Activated naive CD8-positive, alpha-beta T cell (primary cell): ENCODE data around the gene KCTD21.

ENCODE experiments used
- H3K27ac Mint-ChIP-seq: one replicate; pipeline ENCODE4 v1.8.0; 2021; ENCODE audit warnings: mixed read lengths
- H3K27me3 Mint-ChIP-seq: one replicate; pipeline ENCODE4 v1.8.0; 2021; ENCODE audit warnings: mixed read lengths
- H3K36me3 Mint-ChIP-seq: one replicate; pipeline ENCODE4 v1.8.0; 2021; ENCODE audit warnings: mixed read lengths
- H3K4me1 Mint-ChIP-seq: one replicate; pipeline ENCODE4 v1.8.0; 2021; ENCODE audit warnings: low read depth, mixed read lengths
- H3K4me3 Mint-ChIP-seq: one replicate; pipeline ENCODE4 v1.8.0; 2021; ENCODE audit warnings: mild to moderate bottlenecking, mixed read lengths
- H3K9me3 Mint-ChIP-seq: one replicate; pipeline ENCODE4 v1.8.0; 2021; ENCODE audit warnings: low read depth, mixed read lengths

Gene KCTD21

GRCh38 chr11:78158987-78159652 is 29.3 kb downstream of the KCTD21 start:
- Mint-ChIP-seq H3K27ac (no peak overlapping the region), H3K27me3 (no peaks in the 10 kb centered on the region), H3K36me3 (peaks cover 2% of the 10 kb centered on the region), H3K4me3 (no peak overlapping the region), H3K9me3 (no peaks in the 10 kb centered on the region), H3K4me1 (no peaks in the 10 kb centered on the region)

- Mint-ChIP-seq H3K36me3 (peaks cover 12% of the 10 kb centered on the region), H3K4me3 (no peak overlapping the region), H3K4me1 (no peaks in the 10 kb centered on the region), H3K9me3 (no peaks in the 10 kb centered on the region), H3K27ac (no peak overlapping the region), H3K27me3 (no peaks in the 10 kb centered on the region)
Measured at GRCh38 chr11:78156127-78156844, 32.1 kb downstream of the KCTD21 start.

GRCh38 chr11:78151804-78152203 is 36.6 kb downstream of the KCTD21 start:
- no peaks in the 10 kb centered on the region for H3K9me3 Mint-ChIP-seq
- no peak overlapping the region for H3K27ac Mint-ChIP-seq
- H3K36me3 Mint-ChIP-seq, result peaks cover 15% of the 10 kb centered on the region
- H3K27me3 Mint-ChIP-seq, result no peaks in the 10 kb centered on the region
- no peak overlapping the region for H3K4me3 Mint-ChIP-seq
- H3K4me1 Mint-ChIP-seq, result no peaks in the 10 kb centered on the region

DNA sequence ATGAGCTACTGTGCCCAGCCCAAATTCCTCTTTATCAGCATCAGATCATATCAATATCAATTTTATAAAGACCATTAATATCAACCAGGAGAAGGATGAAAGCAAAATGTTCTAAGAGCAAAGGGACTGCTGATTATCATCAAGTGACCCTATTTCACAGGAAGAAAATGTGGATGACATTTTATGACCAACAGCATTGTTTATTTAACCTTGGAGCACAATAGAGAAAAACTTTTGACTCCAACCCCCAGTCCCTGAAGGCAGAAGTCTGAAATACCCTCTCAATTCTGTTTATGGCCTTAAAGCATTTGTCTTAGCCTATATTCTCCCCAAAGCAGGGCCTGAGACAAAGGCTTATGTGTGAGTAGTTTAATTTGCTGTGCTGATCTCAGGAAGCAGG is 37.7 kb downstream of the KCTD21 start:
- no peaks in the 10 kb centered on the region for H3K9me3 Mint-ChIP-seq
- no peaks in the 10 kb centered on the region for H3K27me3 Mint-ChIP-seq
- no peak overlapping the region for H3K4me3 Mint-ChIP-seq
- H3K4me1 Mint-ChIP-seq, result no peaks in the 10 kb centered on the region
- H3K36me3 Mint-ChIP-seq, result peaks cover 15% of the 10 kb centered on the region
- no peak overlapping the region for H3K27ac Mint-ChIP-seq

GRCh38 chr11:78150346-78150745 is 38.1 kb downstream of the KCTD21 start:
- Mint-ChIP-seq H3K4me3 (no peak overlapping the region), H3K9me3 (no peaks in the 10 kb centered on the region), H3K27me3 (no peaks in the 10 kb centered on the region), H3K36me3 (peaks cover 15% of the 10 kb centered on the region), H3K4me1 (no peaks in the 10 kb centered on the region), H3K27ac (no peak overlapping the region)

DNA sequence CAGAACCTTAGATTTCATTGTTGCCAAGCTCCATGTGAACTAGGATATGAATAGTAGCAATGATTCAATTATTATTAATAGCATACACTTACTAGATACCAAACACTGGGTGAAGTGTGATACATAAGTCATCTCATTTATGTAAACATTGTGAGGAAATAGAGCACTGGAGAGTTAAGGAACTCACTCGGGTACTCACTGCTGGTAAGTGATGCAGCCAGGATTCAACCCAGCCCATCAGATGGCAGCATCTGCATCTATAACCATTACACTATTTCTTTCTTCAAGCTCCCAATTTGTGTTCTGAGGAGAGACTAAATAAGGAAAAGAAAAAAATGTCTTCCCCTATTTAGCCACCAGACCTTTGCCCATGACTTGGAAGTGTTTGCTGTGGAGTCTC is 38.8 kb downstream of the KCTD21 start:
- Mint-ChIP-seq H3K27me3 (no peaks in the 10 kb centered on the region), H3K36me3 (peaks cover 13% of the 10 kb centered on the region), H3K4me1 (no peaks in the 10 kb centered on the region), H3K9me3 (no peaks in the 10 kb centered on the region), H3K27ac (no peak overlapping the region), H3K4me3 (no peak overlapping the region)

DNA sequence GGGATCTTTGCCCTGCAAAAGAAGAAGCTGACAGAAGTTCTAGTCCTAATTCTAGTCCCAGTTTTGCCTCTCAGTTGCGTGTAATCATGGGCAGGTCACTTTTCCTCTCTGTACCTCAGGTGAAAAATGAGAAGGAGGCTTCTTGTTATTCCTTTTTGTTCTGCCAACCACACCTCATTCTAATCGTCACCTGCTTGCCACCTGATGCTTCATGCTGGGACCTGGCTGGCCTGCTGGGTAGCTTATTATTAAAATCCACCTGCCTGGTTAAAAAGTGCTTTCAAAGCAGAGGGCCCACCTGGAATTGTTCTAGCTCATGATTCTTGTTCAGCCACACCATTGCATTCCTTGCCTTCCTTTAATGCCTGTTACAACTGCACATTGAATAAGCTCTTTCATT is 40.6 kb downstream of the KCTD21 start:
- peaks cover 10% of the 10 kb centered on the region for H3K36me3 Mint-ChIP-seq
- no peaks in the 10 kb centered on the region for H3K9me3 Mint-ChIP-seq
- H3K4me1 Mint-ChIP-seq, result peaks cover 6% of the 10 kb centered on the region
- no peak overlapping the region for H3K4me3 Mint-ChIP-seq
- no peaks in the 10 kb centered on the region for H3K27me3 Mint-ChIP-seq
- H3K27ac Mint-ChIP-seq, result no peak overlapping the region

DNA sequence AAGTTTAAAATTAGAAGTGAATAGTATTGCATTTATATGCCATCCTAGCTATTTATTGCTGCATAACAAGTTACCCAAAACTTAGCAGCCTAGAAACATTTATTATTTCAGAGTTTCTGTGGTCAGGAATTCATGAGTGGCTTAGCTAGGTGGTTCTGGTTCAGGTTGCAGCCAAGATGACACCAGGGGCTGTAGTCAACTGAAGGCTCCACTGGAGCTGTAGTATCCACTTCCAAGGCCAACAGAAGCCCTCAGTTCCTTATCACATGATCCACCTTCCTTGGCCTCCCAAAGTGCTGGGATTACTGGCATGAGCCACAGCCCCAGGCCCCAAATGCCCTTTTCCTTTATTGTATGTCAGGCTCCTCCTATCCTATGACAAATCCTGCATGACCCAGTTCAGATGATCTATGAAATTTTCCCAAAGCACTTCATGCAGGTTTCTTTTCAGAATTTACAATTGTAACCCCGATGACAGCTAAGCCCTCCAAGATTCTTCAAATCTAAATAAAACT is 42.9 kb downstream of the KCTD21 start:
- Mint-ChIP-seq H3K27ac (no peak overlapping the region), H3K9me3 (no peaks in the 10 kb centered on the region), H3K36me3 (peaks cover 4% of the 10 kb centered on the region), H3K27me3 (no peaks in the 10 kb centered on the region), H3K4me3 (no peak overlapping the region), H3K4me1 (peaks cover 16% of the 10 kb centered on the region)

GRCh38 chr11:78140392-78141077 is 47.9 kb downstream of the KCTD21 start:
- Mint-ChIP-seq H3K27ac (peak overlapping the region; percentile 54), H3K4me1 (peaks cover 41% of the 10 kb centered on the region), H3K27me3 (no peaks in the 10 kb centered on the region)

GRCh38 chr11:78139422-78140391 is 48.7 kb downstream of the KCTD21 start, which contains the start of gene ALG8:
Gene ALG8, minus strand, starts transcription at chr11:78139626. Its CDS starts 38 bp downstream, at chr11:78139588.
- Mint-ChIP-seq H3K27ac (peak within 1 kb of the TSS; percentile 93), H3K36me3 (peaks cover 13% of the 10 kb centered on the region), H3K4me1 (peaks cover 42% of the 10 kb centered on the region), H3K27me3 (no peaks in the 10 kb centered on the region), H3K9me3 (no peaks in the 10 kb centered on the region), H3K4me3 (peak within 1 kb of the TSS; percentile 92)

More at GRCh38 chr11:78140392-78141077, 47.9 kb downstream of the KCTD21 start:
- Mint-ChIP-seq H3K4me3 (peak overlapping the region; percentile 92), H3K36me3 (peaks cover 8% of the 10 kb centered on the region), H3K9me3 (no peaks in the 10 kb centered on the region)

- Mint-ChIP-seq H3K4me1 (peaks cover 42% of the 10 kb centered on the region), H3K27me3 (no peaks in the 10 kb centered on the region), H3K36me3 (peaks cover 16% of the 10 kb centered on the region), H3K9me3 (no peaks in the 10 kb centered on the region), H3K4me3 (peak overlapping the region; percentile 92), H3K27ac (peak overlapping the region; percentile 93)
Measured at GRCh38 chr11:78138694-78139421, 49.6 kb downstream of the KCTD21 start.

- peak overlapping the region; percentile 92 for H3K4me3 Mint-ChIP-seq
- H3K27me3 Mint-ChIP-seq, result no peaks in the 10 kb centered on the region
- no peaks in the 10 kb centered on the region for H3K9me3 Mint-ChIP-seq
- peak overlapping the region; percentile 93 for H3K27ac Mint-ChIP-seq
- H3K36me3 Mint-ChIP-seq, result peaks cover 16% of the 10 kb centered on the region
- H3K4me1 Mint-ChIP-seq, result peaks cover 42% of the 10 kb centered on the region
Measured at GRCh38 chr11:78138291-78138690, 50.1 kb downstream of the KCTD21 start.

DNA sequence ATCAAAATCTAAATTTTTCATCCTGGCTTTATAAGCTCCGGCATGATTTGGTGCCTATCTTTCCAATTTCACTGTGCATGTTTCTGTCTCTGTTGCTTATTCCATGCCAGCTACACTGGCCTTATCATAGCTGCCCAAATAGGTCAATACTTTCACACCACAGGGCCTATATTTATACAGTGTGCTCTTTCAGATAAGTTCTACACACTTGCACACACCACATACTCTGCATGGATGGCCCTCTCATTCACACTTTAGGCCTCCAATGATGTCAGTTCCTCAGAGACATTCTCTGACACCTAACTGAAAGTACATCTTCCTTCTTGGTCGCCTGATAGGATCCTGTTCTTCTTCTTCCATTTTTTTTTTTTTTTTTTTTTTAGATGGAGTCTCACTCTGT is 56.0 kb downstream of the KCTD21 start:
- Mint-ChIP-seq H3K9me3 (no peaks in the 10 kb centered on the region), H3K27me3 (no peaks in the 10 kb centered on the region), H3K4me3 (no peak overlapping the region), H3K4me1 (peaks cover 15% of the 10 kb centered on the region), H3K36me3 (peaks cover 14% of the 10 kb centered on the region), H3K27ac (no peak overlapping the region)

DNA sequence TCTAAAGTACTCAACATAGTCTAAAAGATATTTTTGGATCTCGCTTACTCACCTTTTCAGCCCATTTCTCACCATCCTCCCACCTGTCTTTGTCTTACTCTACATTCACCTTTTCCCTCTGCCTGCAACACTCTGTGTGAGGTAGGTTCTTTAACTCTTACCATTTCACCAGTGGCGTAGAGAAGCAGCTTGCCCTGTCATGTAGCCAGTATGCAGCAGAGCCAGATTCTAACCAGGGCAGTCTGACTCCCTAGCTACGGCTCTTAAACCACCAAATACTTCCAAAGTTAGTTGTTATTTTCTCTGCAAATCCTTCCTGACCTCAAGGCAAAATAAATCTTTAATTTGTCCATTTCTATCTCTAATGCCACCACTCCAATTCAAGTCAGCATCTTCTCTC is 56.5 kb downstream of the KCTD21 start:
- peaks cover 12% of the 10 kb centered on the region for H3K36me3 Mint-ChIP-seq
- H3K27me3 Mint-ChIP-seq, result no peaks in the 10 kb centered on the region
- peaks cover 12% of the 10 kb centered on the region for H3K4me1 Mint-ChIP-seq
- no peaks in the 10 kb centered on the region for H3K9me3 Mint-ChIP-seq
- no peak overlapping the region for H3K4me3 Mint-ChIP-seq
- H3K27ac Mint-ChIP-seq, result no peak overlapping the region
